Measurements from ENCODE around the gene NCOA7. TPM values are rescaled to one million over a fixed set of nuclear protein-coding genes. Genes with fewer than 3 reads are reported as not detected.
"Not testable (repeated sequence)": the region's sequence is repeated elsewhere in the genome, so short reads cannot be mapped to it uniquely, and the experiment has no call there.

Gene NCOA7
- total RNA-seq, 4 donors from 2014 or later: 16.7 to 28.3 (median 21.2) TPM

DNA sequence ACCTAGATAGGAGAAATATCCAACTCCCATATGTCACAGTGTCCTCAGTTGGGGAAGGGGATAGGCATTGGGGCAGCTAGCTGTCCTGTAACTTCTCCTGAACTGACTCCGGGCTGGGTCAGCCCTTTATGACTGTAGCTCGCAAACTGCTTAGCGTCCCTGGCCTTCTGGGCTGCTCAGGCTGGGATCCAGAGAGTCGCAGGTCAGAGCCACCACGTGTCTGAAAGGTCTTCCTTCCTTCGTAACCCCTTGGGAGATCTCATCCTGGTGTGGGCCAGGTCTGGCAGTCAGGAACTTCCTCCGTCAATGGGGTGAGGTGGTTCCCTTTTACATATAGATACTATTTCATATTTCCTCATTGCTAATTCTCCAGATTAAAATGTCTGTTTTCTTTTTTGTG, 137.0 kb downstream of the NCOA7 start:
- Histone ChIP-seq H3K36me3 (peaks cover 0 to 28% (median 9%) of the 10 kb centered on the region in 4 donors), H3K27me3 (no peaks in the 10 kb centered on the region), H3K9me3 (no peaks in the 10 kb centered on the region), H3K4me1 (peaks cover 0 to 15% (median 4%) of the 10 kb centered on the region in 4 donors), H3K4me3 (no peak overlapping the region), H3K27ac (no peak overlapping the region)
- TF ChIP-seq POLR2A (IDR thresholded peaks at IDR 0.05): no peak
- TF ChIP-seq EP300 (IDR thresholded peaks at IDR 0.05; ENCODE audit: low read depth): no peak
- TF ChIP-seq CTCF (IDR thresholded peaks at IDR 0.05): no peak
- TF ChIP-seq POLR2AphosphoS5 (IDR thresholded peaks at IDR 0.05): no peak
- in situ Hi-C loops (cut with MboI; ENCODE audit: low pct_ligation_motif_present in 1 of 4, low pct_unique_long_range_greater_than_20kb in 1 of 4, low sequenced_read_pairs in 3 of 4) (no loop called here), intact Hi-C loops (cut with DNase I; ENCODE audit: low total_unique reads) (no loop called here)
- DNase-seq: no peak
- WGBS, 2 donors (ENCODE audit: low coverage in 1 of 2): 58 to 67% methylated on average over 1 to 7 of the region's 7 CpGs

DNA sequence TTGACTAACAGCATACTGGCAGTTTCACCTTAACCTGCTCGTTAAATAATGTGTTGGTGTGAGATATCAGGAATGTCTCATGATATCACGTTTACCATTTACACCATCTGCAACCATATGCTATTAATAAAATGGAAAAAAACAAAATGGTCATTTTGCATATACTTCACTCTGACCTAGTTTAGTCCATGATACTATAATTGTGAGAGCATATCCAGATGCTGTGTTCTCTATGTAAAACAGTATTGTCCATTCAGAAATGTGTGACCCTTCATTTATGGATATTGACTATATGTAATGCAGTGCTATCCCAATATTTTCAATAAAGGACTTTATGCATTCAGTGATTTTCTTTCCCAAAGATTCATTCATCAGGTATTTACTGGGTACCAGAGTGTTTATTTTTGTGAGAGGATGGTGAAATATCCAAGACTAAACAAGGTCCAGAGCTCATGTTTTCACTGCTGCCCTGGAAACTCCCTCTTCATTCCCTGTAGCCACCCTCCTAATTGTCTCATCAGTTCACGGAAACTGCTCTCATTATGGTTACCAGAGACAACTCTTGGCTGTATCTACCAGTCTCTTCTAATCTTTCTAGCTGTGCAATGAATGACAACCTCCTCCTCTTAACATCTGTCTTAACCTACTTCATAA, 140.1 kb downstream of the NCOA7 start:
- no peak for DNase-seq
- Histone ChIP-seq H3K9me3 (no peaks in the 10 kb centered on the region), H3K4me3 (no peak overlapping the region), H3K27me3 (no peaks in the 10 kb centered on the region), H3K4me1 (no peaks in the 10 kb centered on the region), H3K36me3 (peaks cover 0 to 23% (median 9%) of the 10 kb centered on the region in 4 donors), H3K27ac (no peak overlapping the region)
- no peak for TF ChIP-seq POLR2A (IDR thresholded peaks at IDR 0.05)
- no peak for TF ChIP-seq EP300 (IDR thresholded peaks at IDR 0.05; ENCODE audit: low read depth)
- TF ChIP-seq POLR2AphosphoS5 (IDR thresholded peaks at IDR 0.05): no peak
- TF ChIP-seq CTCF (IDR thresholded peaks at IDR 0.05): no peak
- intact Hi-C loops (cut with DNase I; ENCODE audit: low total_unique reads): no loop called here
- in situ Hi-C loops (cut with MboI; ENCODE audit: low pct_ligation_motif_present in 1 of 4, low pct_unique_long_range_greater_than_20kb in 1 of 4, low sequenced_read_pairs in 3 of 4): no loop called here
- 76 to 89% methylated on average over 3 of the region's 3 CpGs for WGBS, 2 donors (ENCODE audit: low coverage in 1 of 2)

DNA sequence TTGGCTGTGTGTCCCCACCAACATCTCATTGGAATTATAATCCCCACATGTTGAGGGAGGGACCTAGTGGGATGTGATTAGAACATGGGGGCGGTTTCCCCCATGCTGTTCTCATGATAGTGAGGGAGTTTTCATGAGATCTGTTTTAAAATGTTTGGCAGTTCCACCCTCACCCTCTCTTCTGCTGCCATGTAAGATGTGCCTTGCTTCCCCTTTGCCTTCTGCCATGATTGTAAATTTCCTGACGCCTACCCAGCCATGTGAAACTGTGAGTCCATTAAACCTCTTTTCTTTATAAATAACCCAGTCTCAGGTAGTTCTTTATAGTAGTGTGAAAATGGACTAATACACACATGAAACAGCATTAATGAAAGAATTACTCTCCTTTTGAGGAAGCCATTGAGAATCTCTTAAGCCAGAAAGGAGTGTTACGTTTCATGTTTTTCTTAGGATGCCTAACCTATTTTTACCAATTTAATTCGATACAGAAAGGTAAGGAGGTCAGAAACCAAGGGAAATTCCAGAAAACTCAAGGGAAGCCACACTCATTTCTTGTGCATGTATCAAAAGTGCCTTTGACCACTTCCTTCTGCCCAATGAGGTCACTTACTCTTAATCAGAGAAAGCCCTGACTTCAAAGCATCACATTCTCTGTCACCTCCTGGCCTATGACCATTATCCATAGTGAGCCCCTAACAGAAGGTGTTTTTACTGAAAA, 141.1 kb downstream of the NCOA7 start:
- intact Hi-C loops (cut with DNase I; ENCODE audit: low total_unique reads): no loop called here
- 82 to 88% methylated on average over 3 to 4 of the region's 4 CpGs for WGBS, 2 donors (ENCODE audit: low coverage in 1 of 2)
- H3K4me3 ChIP-seq: no peak overlapping the region
- H3K4me1 ChIP-seq: no peaks in the 10 kb centered on the region
- TF ChIP-seq EP300 (IDR thresholded peaks at IDR 0.05; ENCODE audit: low read depth) (no peak), POLR2A (IDR thresholded peaks at IDR 0.05) (no peak)
- H3K36me3 ChIP-seq: peaks cover 0 to 23% (median 9%) of the 10 kb centered on the region in 4 donors
- H3K9me3 ChIP-seq: no peaks in the 10 kb centered on the region
- DNase-seq: no peak
- H3K27ac ChIP-seq: no peak overlapping the region
- H3K27me3 ChIP-seq: no peaks in the 10 kb centered on the region
- in situ Hi-C loops (cut with MboI; ENCODE audit: low pct_ligation_motif_present in 1 of 4, low pct_unique_long_range_greater_than_20kb in 1 of 4, low sequenced_read_pairs in 3 of 4): no loop called here

GRCh38 chr6:125932451-125932795, 141.7 kb downstream of the NCOA7 start:
- H3K4me3 ChIP-seq: no peak overlapping the region
- no peak for DNase-seq
- no peak overlapping the region for H3K27ac ChIP-seq
- in situ Hi-C loops (cut with MboI; ENCODE audit: low pct_ligation_motif_present in 1 of 4, low pct_unique_long_range_greater_than_20kb in 1 of 4, low sequenced_read_pairs in 3 of 4): no loop called here
- H3K36me3 ChIP-seq: peaks cover 0 to 19% (median 8%) of the 10 kb centered on the region in 4 donors
- TF ChIP-seq POLR2AphosphoS5 (IDR thresholded peaks at IDR 0.05): no peak
- TF ChIP-seq EP300 (IDR thresholded peaks at IDR 0.05; ENCODE audit: low read depth): no peak
- no peak for TF ChIP-seq POLR2A (IDR thresholded peaks at IDR 0.05)
- TF ChIP-seq CTCF (IDR thresholded peaks at IDR 0.05): no peak
- intact Hi-C loops (cut with DNase I; ENCODE audit: low total_unique reads): no loop called here
- no peaks in the 10 kb centered on the region for H3K9me3 ChIP-seq
- no peaks in the 10 kb centered on the region for H3K27me3 ChIP-seq
- H3K4me1 ChIP-seq: no peaks in the 10 kb centered on the region

DNA sequence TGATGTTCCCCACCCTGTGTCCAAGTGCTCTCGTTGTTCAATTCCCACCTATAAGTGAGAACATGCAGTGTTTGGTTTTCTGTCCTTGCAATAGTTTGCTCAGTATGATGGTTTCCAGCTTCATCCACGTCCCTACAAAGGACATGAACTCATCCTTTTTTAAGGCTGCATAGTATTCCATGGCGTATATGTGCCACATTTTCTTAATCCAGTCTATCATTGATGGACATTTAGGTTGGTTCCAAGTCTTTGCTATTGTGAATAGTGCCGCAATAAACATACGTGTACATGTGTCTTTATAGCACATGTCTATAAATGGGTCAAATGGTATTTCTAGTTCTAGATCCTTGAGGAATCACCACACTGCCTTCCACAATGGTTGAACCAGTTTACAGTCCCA, 144.8 kb downstream of the NCOA7 start:
- H3K27me3 ChIP-seq; in situ Hi-C loops (cut with MboI; ENCODE audit: low pct_ligation_motif_present in 1 of 4, low pct_unique_long_range_greater_than_20kb in 1 of 4, low sequenced_read_pairs in 3 of 4); H3K4me3 ChIP-seq; H3K9me3 ChIP-seq; H3K27ac ChIP-seq; H3K4me1 ChIP-seq; H3K36me3 ChIP-seq; intact Hi-C loops (cut with DNase I; ENCODE audit: low total_unique reads); DNase-seq: not testable (repeated sequence)
- 90 to 94% methylated on average over 5 of the region's 5 CpGs for WGBS, 2 donors (ENCODE audit: low coverage in 1 of 2)
